HL-60 (cell line): ENCODE data around the gene IQCK.

Experiments used
- TF ChIP-seq, protein P1 (sequence below): IDR thresholded peaks from one replicate; pipeline ENCODE4 v1.5.1; 2011; ENCODE audit warnings: low read length, control low read depth, inconsistent platforms; ENCODE audit not compliant: insufficient read depth
- TF ChIP-seq, protein P2 (sequence below): IDR thresholded peaks from 2 replicates; pipeline ENCODE4 v1.6.1; 2012; ENCODE audit warnings: low read depth; ENCODE audit not compliant: insufficient replicate concordance

DNA sequence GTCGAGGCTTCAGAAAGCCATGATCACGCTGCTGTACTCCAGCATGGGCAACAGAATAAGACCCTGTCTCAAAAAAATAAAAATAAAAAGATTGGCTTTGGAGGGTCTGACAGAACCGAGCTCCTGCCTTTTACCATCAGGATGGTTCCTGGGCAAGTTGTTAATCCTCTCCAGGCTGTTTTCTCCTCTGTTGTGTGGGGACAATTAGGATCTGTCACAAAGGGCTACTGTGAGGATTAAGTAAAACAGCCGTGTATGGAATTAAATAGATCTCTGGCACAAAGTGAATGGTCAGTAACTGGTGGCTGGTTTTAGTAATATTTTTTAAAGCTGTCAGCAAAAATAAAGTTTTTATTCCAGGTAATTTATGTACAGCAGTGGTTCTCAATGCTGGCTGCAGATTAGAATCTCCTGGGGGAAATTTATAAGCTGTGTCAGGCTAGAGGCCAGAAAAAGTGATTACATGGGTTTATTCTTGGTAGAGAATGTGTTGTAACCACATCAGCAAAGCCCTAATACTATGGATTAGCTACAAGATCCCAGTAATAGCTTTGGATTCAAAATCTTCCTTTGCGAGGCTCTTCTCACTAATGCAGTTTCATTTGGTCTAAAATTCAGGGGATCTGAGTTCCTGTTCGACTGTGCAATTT lies 119.4 kb downstream of the IQCK start:
- TF ChIP-seq, protein P1, sequence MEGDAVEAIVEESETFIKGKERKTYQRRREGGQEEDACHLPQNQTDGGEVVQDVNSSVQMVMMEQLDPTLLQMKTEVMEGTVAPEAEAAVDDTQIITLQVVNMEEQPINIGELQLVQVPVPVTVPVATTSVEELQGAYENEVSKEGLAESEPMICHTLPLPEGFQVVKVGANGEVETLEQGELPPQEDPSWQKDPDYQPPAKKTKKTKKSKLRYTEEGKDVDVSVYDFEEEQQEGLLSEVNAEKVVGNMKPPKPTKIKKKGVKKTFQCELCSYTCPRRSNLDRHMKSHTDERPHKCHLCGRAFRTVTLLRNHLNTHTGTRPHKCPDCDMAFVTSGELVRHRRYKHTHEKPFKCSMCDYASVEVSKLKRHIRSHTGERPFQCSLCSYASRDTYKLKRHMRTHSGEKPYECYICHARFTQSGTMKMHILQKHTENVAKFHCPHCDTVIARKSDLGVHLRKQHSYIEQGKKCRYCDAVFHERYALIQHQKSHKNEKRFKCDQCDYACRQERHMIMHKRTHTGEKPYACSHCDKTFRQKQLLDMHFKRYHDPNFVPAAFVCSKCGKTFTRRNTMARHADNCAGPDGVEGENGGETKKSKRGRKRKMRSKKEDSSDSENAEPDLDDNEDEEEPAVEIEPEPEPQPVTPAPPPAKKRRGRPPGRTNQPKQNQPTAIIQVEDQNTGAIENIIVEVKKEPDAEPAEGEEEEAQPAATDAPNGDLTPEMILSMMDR = no peak
- TF ChIP-seq, protein P2, sequence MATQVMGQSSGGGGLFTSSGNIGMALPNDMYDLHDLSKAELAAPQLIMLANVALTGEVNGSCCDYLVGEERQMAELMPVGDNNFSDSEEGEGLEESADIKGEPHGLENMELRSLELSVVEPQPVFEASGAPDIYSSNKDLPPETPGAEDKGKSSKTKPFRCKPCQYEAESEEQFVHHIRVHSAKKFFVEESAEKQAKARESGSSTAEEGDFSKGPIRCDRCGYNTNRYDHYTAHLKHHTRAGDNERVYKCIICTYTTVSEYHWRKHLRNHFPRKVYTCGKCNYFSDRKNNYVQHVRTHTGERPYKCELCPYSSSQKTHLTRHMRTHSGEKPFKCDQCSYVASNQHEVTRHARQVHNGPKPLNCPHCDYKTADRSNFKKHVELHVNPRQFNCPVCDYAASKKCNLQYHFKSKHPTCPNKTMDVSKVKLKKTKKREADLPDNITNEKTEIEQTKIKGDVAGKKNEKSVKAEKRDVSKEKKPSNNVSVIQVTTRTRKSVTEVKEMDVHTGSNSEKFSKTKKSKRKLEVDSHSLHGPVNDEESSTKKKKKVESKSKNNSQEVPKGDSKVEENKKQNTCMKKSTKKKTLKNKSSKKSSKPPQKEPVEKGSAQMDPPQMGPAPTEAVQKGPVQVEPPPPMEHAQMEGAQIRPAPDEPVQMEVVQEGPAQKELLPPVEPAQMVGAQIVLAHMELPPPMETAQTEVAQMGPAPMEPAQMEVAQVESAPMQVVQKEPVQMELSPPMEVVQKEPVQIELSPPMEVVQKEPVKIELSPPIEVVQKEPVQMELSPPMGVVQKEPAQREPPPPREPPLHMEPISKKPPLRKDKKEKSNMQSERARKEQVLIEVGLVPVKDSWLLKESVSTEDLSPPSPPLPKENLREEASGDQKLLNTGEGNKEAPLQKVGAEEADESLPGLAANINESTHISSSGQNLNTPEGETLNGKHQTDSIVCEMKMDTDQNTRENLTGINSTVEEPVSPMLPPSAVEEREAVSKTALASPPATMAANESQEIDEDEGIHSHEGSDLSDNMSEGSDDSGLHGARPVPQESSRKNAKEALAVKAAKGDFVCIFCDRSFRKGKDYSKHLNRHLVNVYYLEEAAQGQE = no peak
